SU-DHL-6 (cell line): Measurements from ENCODE around the gene PTP4A1.

Experiments
- H2AFZ ChIP-seq: fragments of 200-600 bp; sonication (generic); 2 replicates; pipeline ENCODE4 v1.6.1; 2014; ENCODE audit warnings: low read depth, mild to moderate bottlenecking, moderate library complexity, mixed read lengths, antibody characterized with exemption, low read length; ENCODE audit not compliant: severe bottlenecking
- H3F3A ChIP-seq: fragments of 200-600 bp; shearing (Covaris generic); 2 replicates; pipeline ENCODE4 v1.6.0; 2016; ENCODE audit warnings: antibody characterized with exemption, mild to moderate bottlenecking; ENCODE audit not compliant: insufficient read depth
- H3K27ac ChIP-seq: fragments of 200-600 bp; sonication (generic); 2 replicates; pipeline ENCODE4 v1.5.1; 2016; ENCODE audit warnings: low read depth, mild to moderate bottlenecking, low read length, moderate library complexity, mixed read lengths
- H3K27me3 ChIP-seq: fragments of 200-600 bp; sonication (generic), shearing (Covaris generic); 2 replicates; pipeline ENCODE4 v1.6.0; 2014; ENCODE audit warnings: mild to moderate bottlenecking, low read length
- H3K36me3 ChIP-seq: fragments of 200-600 bp; sonication (generic); 2 replicates; pipeline ENCODE4 v1.6.1; 2014; ENCODE audit warnings: mild to moderate bottlenecking, low read length, mixed read lengths
- H3K4me2 ChIP-seq: fragments of 300-600, 200-600 bp; shearing (Covaris generic), sonication (generic); 2 replicates; pipeline ENCODE4 v1.6.0; 2014; ENCODE audit warnings: low read length, low read depth, mild to moderate bottlenecking; ENCODE audit not compliant: poor library complexity, severe bottlenecking
- H3K4me3 ChIP-seq: fragments of 200-600 bp; sonication (generic); 2 replicates; pipeline ENCODE4 v1.5.1; 2014; ENCODE audit warnings: antibody characterized with exemption, low read length, mild to moderate bottlenecking, mixed read lengths; ENCODE audit not compliant: insufficient read depth, poor library complexity, severe bottlenecking
- H3K79me2 ChIP-seq: fragments of 200-600 bp; sonication (generic); 2 replicates; pipeline ENCODE4 v1.6.1; 2014; ENCODE audit warnings: mild to moderate bottlenecking, low read length, moderate library complexity; ENCODE audit not compliant: insufficient read depth
- H3K9ac ChIP-seq: fragments of 200-600 bp; sonication (generic); 2 replicates; pipeline ENCODE4 v1.7.0; 2014; ENCODE audit warnings: mild to moderate bottlenecking, low read length
- H3K9me2 ChIP-seq: fragments of 200-600 bp; sonication (generic); replicated peaks from 2 replicates; pipeline ENCODE4 v1.6.1; 2014; ENCODE audit warnings: low read length; ENCODE audit not compliant: insufficient read depth
- H3K9me3 ChIP-seq: fragments of 200-600 bp; sonication (generic); 2 replicates; pipeline ENCODE4 v1.6.1; 2014; ENCODE audit warnings: low read length, mixed read lengths; ENCODE audit not compliant: insufficient read depth
- H4K20me1 ChIP-seq: fragments of 200-600 bp; sonication (generic); 2 replicates; pipeline ENCODE4 v1.6.1; 2014; ENCODE audit warnings: low read depth, mild to moderate bottlenecking, antibody characterized with exemption, low read length, moderate library complexity, mixed read lengths
- CTCF ChIP-seq: fragments of 200-600 bp; sonication (generic); IDR thresholded peaks from one replicate; pipeline ENCODE4 v1.5.1; 2017; ENCODE audit warnings: antibody characterized with exemption, mild to moderate bottlenecking, low read length, moderate library complexity; ENCODE audit not compliant: insufficient read depth, poor library complexity, severe bottlenecking
- EZH2phosphoT487 ChIP-seq: fragments of 200-600 bp; sonication (generic), shearing (Covaris generic); conservative IDR thresholded peaks from 2 replicates; pipeline ENCODE4 v1.6.1; 2018; ENCODE audit warnings: mild to moderate bottlenecking, antibody characterized with exemption, low read length, moderate library complexity, mixed read lengths

Gene PTP4A1

GRCh38 chr6:63561288-63561687 lies 11.0 kb upstream of the PTP4A1 start:
- Histone ChIP-seq H3K9me3 (no peaks in the 10 kb centered on the region), H3K4me2 (no peak overlapping the region), H3K27ac (no peak overlapping the region), H4K20me1 (no peaks in the 10 kb centered on the region), H3K79me2 (no peaks in the 10 kb centered on the region), H3K27me3 (no peaks in the 10 kb centered on the region), H2AFZ (no peak overlapping the region), H3K36me3 (no peaks in the 10 kb centered on the region), H3F3A (no peaks in the 10 kb centered on the region), H3K9ac (no peak overlapping the region), H3K9me2 (no peaks in the 10 kb centered on the region), H3K4me3 (no peak overlapping the region)
- no peak for TF ChIP-seq EZH2phosphoT487
- TF ChIP-seq CTCF, result no peak

- TF ChIP-seq EZH2phosphoT487 (no peak), CTCF (no peak)
- H3K27me3 ChIP-seq, result no peaks in the 10 kb centered on the region
- no peaks in the 10 kb centered on the region for H3K9me3 ChIP-seq
- no peaks in the 10 kb centered on the region for H3K9me2 ChIP-seq
- no peaks in the 10 kb centered on the region for H3K79me2 ChIP-seq
- no peak overlapping the region for H3K9ac ChIP-seq
- no peak overlapping the region for H3K4me3 ChIP-seq
- H4K20me1 ChIP-seq, result no peaks in the 10 kb centered on the region
- H3F3A ChIP-seq, result no peaks in the 10 kb centered on the region
- H3K27ac ChIP-seq, result no peak overlapping the region
- no peak overlapping the region for H3K4me2 ChIP-seq
- no peaks in the 10 kb centered on the region for H3K36me3 ChIP-seq
- no peak overlapping the region for H2AFZ ChIP-seq
Observed at GRCh38 chr6:63563235-63563634, 9.0 kb upstream of the PTP4A1 start.

GRCh38 chr6:63565058-63565726 lies 7.1 kb upstream of the PTP4A1 start:
- no peaks in the 10 kb centered on the region for H3K79me2 ChIP-seq
- H3F3A ChIP-seq, result no peaks in the 10 kb centered on the region
- H3K9me2 ChIP-seq, result no peaks in the 10 kb centered on the region
- H3K27ac ChIP-seq, result no peak overlapping the region
- H4K20me1 ChIP-seq, result no peaks in the 10 kb centered on the region
- no peak overlapping the region for H2AFZ ChIP-seq
- H3K27me3 ChIP-seq, result no peaks in the 10 kb centered on the region
- no peak overlapping the region for H3K4me3 ChIP-seq
- TF ChIP-seq EZH2phosphoT487 (no peak), CTCF (no peak)
- no peaks in the 10 kb centered on the region for H3K36me3 ChIP-seq
- no peaks in the 10 kb centered on the region for H3K9me3 ChIP-seq
- H3K9ac ChIP-seq, result no peak overlapping the region
- H3K4me2 ChIP-seq, result no peak overlapping the region
